Umbilical cord (tissue), 2 donors: ENCODE data around the gene RAPGEF6. TPM values are rescaled to one million over a fixed set of nuclear protein-coding genes. Genes with fewer than 3 reads are reported as not detected.
"Not testable (repeated sequence)": the region's sequence is repeated elsewhere in the genome, so short reads cannot be mapped to it uniquely, and the experiment has no call there.

ENCODE experiments used
- DNase-seq: peaks from one replicate; pipeline ENCODE4 v3.0.0-alpha.2; 2015; ENCODE audit warnings: low spot score
- total RNA-seq: library from RNA; depleted of rRNA; stranded (reverse); fragments of >200 nt; gene quantifications from one replicate; pipeline ENCODE4 v1.2.3, GENCODE V29; 2014; ENCODE audit warnings: low replicate concordance; ENCODE audit not compliant: insufficient read depth

The RAPGEF6 gene
- 45.7 TPM for total RNA-seq

- DNase-seq: peak; percentile 100
Observed at GRCh38 chr5:131634996-131635683, at the start of gene RAPGEF6. Gene RAPGEF6 (minus strand): TSS chr5:131635229. CDS start chr5:131635030, 199 bp downstream.

GRCh38 chr5:131684595-131684994 lies 49.6 kb upstream of the RAPGEF6 start:
- no peak for DNase-seq

GRCh38 chr5:131684051-131684450 lies 49.0 kb upstream of the RAPGEF6 start:
- no peak for DNase-seq

GRCh38 chr5:131682826-131683225 lies 47.8 kb upstream of the RAPGEF6 start:
- DNase-seq: no peak

- no peak for DNase-seq
Observed at GRCh38 chr5:131682175-131682574, 47.1 kb upstream of the RAPGEF6 start.

GRCh38 chr5:131679911-131680310 lies 44.9 kb upstream of the RAPGEF6 start:
- DNase-seq: no peak

GRCh38 chr5:131678273-131678672 lies 43.2 kb upstream of the RAPGEF6 start:
- not testable (repeated sequence) for DNase-seq

GRCh38 chr5:131677115-131677514 lies 42.1 kb upstream of the RAPGEF6 start:
- DNase-seq: no peak

- DNase-seq: no peak
Observed at GRCh38 chr5:131672776-131673175, 37.7 kb upstream of the RAPGEF6 start.

GRCh38 chr5:131671994-131672655 lies 37.1 kb upstream of the RAPGEF6 start:
- peak; percentile 96 for DNase-seq

- DNase-seq: no peak
Observed at GRCh38 chr5:131671409-131671808, 36.4 kb upstream of the RAPGEF6 start.

- no peak for DNase-seq
Observed at GRCh38 chr5:131664929-131665328, 29.9 kb upstream of the RAPGEF6 start.

- DNase-seq: no peak
Observed at GRCh38 chr5:131661933-131662332, 26.9 kb upstream of the RAPGEF6 start.

GRCh38 chr5:131659841-131660240 lies 24.8 kb upstream of the RAPGEF6 start:
- no peak for DNase-seq

GRCh38 chr5:131659290-131659689 lies 24.3 kb upstream of the RAPGEF6 start:
- no peak for DNase-seq

- DNase-seq: no peak
Observed at GRCh38 chr5:131654776-131655175, 19.7 kb upstream of the RAPGEF6 start.

GRCh38 chr5:131654309-131654708 lies 19.3 kb upstream of the RAPGEF6 start:
- DNase-seq: no peak

GRCh38 chr5:131649161-131649560 lies 14.1 kb upstream of the RAPGEF6 start:
- DNase-seq: no peak

GRCh38 chr5:131647048-131647769 lies 12.2 kb upstream of the RAPGEF6 start:
- DNase-seq: no peak

GRCh38 chr5:131644822-131645221 lies 9.8 kb upstream of the RAPGEF6 start:
- DNase-seq: no peak

- DNase-seq: no peak
Observed at GRCh38 chr5:131644370-131644769, 9.3 kb upstream of the RAPGEF6 start.

GRCh38 chr5:131641494-131641893 lies 6.5 kb upstream of the RAPGEF6 start:
- DNase-seq: no peak
